ENCODE measurements around the gene PPP1CA.
"Not testable (repeated sequence)": the region's sequence is repeated elsewhere in the genome, so short reads cannot be mapped to it uniquely, and the experiment has no call there.

Gene PPP1CA

DNA sequence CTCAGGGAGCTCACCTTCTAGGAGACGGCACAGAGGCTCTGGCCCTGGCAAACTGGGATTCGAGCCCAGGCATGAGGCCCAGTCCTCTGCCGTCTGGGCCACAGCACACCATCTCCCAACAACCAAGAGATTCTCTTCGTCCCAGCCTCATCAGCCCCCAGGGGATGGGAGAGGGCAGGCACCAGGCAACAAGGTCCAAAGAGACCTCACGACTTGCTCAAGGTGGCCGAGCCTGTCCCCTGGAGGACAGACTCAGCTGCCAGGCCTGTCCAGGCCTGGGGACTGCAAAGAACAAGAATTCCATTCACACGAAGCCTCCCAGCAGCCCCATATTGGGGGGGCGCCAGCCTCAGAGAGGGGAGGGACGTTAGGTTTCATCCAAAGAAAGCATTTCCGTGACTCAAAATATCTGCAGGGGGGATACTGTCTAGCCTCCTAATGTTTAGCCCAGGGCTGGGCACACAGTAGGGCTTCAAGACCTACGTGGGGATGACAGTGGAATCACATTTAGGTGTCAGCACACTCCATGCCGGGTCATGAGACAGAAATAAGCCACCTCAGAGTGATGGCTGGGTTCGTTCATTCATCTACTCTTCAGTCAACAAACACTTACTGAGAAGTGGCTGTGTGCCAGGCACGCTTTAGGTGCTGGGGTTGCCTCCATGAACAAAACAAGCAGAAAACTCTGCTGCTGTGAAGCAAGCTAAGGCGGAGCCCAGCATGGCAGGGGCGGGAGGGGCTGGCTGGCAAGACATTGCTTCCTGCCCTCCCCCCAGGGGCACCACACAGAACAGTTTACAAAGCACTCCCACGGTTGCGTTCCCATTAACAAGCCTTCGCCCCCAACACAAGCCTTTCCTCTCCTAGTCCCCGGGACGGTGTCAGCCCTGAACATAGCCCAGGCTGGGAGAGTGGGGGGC lies 15.0 kb upstream of the PPP1CA start:
- DNase-seq: peak; percentile 7

DNA sequence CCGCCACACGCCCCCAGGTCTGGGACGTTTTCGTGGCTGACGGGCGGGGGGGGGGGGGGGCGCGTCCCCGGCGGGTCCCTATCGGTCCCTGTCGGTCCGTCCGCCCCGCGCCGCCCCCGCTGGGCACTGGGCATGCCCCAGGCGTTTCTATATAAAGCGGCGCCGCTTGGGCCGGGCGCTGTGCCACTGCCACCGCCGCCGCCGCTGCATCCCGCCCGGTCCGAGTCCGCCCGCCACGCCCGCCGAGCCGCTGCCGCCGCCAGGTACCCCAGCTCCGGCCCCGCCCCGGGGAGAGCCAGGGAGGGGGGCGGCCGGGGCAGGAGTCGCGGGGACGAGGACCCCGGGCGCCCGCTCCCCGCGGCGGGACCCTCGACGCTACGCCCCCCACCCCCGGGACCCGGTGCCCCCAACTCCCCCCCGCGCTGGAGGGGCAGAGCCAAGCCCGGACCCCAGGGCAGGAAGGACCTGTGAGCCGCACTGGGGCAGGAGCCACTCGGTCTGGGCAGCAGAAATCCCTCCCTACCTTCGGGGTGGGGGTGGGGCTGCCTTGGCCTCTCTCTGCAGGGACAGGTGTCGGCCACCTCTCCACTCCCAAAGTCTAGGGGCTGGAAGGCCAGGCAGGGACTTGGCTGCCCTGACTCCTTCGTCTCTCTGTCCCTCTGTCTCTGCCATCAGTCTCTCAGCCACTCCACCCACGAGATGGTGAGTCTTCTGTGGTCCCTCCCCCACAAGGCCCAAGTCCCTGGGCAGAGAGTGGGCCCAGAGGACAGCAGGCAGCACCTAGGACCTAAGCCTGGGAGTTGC lies 14.0 kb upstream of the PPP1CA start, which contains the start of gene CARNS1:
Gene CARNS1 (plus strand): TSS at position 178 of the 804 bp plus-strand sequence. CDS start 522 bp downstream, at position 700.
- no peak for DNase-seq

DNA sequence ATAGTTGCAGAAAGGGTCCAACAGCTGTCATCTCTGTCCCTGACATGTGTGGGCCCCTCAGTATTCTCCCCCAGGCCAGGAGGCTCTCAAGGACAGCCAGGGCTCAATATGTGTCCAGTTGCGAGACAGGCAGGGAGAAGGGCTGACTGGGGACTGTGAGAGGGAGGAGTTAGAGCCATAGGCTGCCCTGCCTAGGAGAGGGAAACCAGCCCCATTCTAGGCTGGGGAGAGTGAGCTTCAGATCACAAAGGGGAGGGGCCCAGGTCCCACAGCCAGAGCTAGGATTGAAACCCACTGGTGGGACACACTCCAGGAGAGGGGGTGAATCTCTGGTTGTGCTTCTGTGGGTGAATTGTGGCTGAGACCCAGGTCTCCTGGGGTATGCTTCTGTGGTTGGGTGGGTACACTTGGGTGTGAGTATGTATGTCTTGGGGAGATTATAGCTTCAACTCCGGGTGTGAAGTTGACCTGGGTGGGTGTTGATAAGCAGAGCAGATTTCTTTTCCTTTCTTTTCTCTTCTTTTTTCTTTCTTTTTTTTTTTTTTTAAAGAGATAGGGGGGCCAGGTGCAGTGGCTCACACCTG lies 11.7 kb upstream of the PPP1CA start:
- no peak for DNase-seq

DNA sequence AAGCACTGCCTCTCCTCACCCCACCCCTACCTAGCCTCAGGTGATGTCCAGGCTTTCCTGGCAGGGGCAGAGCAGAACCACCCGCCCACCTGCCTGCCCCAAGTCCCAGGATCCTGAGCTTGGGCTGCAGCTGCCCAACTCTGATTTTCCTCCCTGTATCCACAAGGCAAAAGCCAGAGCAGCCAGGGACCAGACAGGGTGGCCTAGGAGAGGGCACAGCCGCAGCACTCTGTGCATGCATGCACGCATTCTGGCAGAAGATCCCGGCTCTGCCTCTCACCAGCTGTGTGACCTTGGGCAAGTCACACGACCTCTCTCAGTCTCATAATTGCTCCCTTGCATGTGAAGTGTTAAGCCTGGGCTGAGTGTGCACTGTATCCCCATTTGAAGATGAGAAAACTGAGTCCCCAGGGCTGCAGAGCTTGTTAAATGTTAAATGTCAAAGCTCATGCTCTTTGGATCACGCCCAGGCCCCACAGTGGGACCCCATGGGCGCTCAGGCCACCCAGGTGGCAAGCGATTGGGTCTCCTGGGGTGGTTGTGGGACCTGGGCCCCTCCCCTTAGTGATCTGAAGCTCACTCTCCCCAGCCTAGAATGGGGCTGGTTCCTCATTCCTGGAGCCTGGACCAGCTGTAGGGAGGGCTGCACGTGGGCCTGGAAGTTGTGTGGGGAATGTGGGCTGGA lies 11.0 kb upstream of the PPP1CA start:
- DNase-seq: no peak

DNA sequence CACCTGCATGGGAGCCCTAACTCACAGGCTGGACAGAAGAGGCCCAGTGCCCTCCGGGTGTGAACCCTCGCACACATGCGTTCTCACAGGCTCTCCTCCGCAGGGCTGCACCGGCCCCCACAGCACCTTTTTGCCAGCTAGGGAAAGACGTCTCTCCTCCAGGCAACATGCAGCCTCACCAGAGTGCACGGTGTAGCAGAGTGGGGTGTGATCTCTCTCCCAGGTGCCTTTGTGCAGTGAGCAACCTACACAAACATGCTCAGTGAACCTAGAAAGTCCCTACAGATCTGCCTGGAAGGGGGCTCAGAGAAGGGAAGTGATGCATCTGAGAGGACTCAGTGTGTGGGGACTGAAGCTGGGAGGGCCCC lies 10.1 kb upstream of the PPP1CA start:
- DNase-seq: no peak

DNA sequence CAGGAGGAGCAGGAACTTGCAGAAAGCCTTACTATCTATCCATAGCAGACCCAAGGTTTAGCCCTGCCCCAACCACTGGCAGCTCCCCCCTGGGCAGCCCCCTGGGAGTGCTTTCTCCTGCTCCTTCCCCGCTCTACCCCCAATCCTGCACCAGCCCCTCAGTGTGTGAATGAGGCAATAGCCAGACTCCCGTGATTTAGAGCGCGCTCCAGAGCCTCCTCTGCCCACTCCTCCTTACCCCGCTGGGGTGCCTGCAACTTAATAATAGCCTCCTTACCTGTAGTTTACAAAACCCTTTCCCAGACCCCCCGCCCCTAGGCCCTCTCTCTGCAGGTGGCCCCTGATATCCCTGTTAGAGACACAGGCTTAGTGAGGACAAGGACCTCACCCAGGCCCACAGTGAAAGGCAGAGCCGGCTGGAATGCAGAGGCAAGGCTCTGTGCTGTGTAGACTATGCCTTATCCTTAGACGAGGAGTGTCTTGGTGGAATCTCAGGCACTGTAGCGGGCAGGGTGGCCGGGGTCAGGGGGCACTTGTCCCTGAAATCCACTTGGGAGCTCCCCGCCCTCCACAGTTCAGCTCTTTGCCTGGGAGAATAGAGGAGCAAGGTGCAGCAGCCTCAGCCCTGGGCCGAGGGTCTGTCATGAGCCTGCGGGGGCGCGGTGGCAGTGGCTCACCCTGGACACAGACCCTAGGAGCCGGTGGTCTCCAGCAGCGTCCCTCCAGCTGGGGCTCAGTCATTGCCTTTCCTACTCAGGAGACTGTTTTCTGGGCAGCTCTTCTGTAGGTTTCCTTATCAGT lies 9.5 kb upstream of the PPP1CA start:
- no peak for DNase-seq

DNA sequence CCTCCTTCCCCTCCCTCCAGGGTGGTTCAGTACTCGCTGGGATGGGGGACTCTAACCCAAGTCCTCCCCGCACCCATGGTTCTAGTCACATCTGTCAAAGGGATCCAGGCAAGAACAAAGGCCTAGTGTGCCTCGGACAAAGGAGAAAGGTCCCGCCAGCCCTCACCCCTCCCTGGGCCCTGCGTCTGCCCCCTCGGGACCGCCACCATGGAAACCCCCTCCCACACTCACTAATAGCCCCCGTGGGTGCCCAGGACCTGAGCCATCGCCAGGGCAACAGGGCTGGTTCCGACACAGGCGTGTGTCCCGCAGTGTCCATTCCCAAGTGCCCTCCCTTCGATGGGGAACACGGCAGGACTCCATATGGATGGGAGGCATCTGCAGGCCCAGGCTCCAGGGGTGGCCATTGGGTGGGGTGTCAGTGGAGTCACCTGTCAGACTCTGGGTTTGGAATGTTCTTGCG lies 8.7 kb upstream of the PPP1CA start:
- DNase-seq: no peak

DNA sequence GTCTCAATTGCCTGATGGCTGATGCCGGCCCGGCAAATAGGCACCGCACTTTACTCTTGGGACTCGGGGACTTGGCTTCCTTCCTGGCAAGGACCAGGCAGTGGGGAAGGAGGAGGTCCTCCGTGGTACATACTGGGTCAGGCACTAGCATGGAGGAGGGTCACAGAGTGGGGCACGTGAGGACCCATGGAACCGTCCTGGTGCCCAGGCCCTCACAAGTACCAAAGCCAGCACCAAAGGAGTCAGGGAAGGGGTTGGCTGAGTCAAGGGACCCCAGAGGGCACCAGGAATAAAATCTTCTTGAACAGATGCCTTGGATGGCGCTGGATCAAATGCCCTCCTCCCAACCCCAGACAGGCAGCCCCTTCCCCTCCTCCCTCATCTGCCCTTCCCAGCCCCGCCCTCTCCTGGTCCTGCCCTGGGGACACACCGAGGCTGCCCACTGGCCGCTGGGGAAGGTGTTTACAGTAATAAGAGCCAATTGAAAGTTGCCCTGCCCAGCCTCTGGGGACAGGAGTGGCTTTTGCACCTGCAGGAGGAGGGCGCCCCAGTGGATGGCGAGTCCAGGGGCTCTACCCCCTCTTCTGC lies 8.2 kb upstream of the PPP1CA start:
- no peak for DNase-seq

DNA sequence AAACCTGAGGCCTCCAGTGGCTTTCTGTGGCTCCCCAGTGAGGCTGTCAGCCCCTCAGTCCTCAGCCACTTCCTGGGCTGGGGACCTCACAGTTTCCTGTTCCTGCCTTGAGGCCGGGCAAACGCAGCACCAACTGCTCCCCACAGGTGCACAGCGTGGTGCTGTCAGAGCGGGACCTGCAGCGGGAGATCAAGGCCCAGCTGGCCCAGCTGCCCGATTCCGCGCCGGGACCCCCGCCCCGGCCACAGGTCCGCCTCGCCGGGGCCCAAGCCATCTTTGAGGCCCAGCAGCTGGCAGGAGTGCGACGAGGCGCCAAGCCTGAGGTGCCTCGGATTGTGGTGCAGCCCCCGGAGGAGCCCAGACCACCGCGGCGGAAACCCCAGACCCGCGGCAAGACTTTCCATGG lies 7.6 kb upstream of the PPP1CA start:
- DNase-seq: no peak

DNA sequence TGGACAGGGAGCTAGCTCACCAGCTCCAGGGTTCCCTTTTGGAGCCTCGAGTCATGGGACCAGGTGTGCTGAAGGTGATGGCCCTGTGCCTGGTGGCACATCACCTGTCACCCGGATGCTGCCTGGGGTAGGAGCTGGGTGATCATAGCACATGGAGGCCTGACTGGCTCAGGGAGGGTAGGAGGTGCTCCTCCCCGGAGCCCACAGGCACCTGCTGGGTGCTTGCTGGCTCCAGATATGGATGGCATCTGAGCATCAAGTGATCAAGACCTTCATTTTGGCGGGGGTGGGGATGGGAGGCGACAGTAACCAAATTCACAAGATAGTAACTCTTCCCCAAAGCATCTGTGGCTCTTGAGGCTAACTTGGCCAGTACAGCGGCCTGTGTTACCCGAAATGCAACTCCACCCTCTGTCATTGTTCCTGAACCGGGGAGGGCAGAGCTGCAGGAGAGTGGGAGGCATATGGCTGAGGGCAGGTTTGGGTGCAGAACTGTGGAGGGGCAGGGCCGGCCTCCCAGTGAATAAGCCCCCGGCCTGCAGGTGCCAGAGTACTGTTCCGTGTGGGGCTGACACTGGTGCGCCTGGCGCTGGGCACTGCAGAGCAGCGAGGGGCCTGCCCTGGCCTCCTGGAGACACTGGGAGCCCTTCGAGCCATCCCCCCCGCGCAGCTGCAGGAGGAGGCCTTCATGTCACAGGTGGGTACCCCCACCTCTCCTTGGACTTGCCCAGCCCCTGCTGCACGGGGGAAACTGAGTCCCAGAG lies 7.0 kb upstream of the PPP1CA start:
- no peak for DNase-seq

DNA sequence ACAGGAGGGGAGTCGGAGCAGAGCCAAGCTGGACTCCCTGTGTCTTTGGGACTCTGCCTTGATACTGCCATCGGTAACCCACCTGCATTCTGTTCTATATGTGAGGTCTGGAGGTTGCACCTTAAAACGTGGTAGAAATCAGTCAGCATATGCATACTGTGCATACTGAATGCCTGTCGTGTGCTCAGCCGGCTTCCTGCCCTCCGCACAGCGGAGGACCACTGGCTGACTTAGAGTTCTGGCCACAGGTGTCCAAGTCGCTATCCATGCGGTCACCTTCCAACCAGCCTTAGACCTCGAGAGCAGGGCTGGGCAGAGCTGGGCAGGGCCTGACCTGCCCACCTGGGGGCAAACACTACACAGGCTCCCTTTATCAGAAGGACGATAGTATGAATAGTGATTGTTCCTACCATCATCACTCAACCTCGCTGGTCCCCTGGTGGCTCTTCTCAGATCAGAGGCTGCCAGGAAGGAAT lies 6.1 kb upstream of the PPP1CA start:
- DNase-seq: no peak

DNA sequence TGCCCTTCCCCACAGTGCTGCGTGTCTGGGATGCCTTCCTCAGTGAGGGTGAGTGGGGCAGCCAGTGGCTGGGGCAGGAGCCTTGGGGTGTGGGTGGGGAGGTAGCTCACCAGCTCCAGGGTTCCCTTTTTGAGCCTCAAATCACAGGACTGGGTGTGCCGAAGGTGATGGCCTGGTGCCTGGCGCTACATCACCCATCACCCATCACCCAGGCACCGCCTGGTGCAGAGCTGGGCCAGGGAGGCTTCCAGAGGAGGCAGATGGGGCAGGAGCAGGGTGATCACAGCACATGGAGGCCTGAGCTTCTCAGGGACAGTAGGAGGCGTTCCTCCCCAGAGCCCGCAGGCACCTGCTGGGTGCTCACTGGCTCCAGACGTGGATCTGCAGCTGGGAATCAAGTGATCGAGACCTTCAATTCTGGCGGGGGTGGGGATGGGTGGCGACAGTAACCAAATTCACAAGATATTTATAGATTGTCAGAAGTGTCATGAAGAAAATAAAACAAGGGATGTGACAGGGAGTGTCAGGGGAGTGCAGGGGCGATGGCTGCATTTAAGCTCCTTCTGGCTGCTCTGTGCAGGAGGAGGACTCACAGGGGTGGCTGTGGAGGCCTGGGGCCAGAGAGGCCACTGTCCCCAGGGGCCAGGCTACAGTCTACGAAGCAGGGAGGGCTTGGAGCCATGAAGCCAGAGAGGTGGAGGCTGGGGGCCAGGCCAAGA lies 5.5 kb upstream of the PPP1CA start:
- no peak for DNase-seq

DNA sequence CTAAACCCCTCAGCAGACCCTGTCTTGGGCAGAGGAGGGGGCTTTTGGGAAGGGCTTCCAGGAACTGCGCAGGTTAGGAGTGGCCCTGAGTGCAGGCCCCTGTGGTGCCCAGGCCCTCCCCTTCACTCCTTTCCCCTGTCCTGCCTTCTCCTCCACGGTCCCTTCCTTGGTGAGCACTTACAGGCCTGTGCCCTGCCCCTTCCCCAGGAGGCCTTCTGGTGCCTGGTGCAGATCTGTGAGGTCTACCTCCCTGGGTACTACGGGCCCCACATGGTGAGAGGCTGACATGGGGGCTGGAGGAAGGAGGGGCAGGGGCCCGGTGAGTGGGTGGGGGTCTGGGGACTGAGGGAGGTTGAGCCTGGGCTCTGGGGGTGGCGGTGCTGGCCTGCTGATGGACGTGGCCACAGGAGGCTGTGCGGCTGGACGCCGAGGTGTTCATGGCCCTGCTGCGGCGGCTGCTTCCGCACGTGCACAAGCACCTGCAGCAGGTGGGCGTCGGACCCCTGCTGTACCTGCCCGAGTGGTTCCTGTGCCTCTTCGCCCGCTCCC lies 4.8 kb upstream of the PPP1CA start:
- no peak for DNase-seq

DNA sequence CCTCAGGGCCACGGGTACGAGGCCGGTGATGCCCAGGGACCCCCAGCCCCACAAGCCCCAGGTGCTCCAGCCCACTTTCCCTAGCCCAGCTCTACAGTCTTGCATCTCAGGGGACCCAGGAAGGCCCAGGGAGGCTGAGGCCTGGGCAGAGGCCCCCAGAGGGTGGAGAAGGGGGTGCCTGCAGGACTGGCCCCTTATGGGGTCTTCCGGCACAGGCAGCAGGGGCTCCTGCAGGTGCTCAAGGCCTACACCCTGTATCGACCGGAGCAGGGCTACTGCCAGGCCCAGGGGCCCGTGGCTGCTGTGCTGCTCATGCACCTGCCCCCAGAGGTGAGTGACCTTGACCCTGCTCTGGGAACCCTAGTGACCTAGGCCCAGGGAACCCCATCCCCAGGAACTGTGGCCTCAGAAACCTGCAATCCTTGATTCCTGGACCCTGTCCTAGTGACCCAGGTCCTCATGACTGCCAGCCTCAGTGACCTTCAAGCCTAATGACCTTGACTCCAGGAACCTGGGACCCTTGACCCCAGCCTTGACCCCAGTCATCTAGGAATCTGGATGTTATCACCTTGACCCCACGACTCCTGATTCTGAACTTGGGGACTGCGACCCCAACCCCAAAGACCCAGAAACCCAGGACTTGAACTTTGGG lies 4.2 kb upstream of the PPP1CA start:
- DNase-seq: no peak

DNA sequence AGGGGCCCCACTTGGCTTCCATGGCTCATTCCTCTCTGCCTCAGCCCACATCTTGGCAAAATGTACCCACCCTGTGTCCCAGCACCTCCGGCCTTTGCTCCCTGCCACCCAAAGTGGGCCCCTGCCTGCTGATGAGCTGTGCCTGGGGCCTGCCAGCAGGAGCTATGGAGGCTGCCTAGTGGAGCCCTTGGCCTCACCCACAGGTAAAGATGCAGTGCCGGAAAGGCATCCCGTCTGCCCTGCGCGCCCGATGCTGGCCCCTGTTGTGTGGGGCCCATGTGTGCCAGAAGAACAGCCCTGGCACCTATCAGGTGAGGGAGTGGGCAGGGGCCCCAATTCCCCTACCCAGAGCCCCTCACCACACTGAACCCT lies 3.5 kb upstream of the PPP1CA start:
- DNase-seq: no peak

DNA sequence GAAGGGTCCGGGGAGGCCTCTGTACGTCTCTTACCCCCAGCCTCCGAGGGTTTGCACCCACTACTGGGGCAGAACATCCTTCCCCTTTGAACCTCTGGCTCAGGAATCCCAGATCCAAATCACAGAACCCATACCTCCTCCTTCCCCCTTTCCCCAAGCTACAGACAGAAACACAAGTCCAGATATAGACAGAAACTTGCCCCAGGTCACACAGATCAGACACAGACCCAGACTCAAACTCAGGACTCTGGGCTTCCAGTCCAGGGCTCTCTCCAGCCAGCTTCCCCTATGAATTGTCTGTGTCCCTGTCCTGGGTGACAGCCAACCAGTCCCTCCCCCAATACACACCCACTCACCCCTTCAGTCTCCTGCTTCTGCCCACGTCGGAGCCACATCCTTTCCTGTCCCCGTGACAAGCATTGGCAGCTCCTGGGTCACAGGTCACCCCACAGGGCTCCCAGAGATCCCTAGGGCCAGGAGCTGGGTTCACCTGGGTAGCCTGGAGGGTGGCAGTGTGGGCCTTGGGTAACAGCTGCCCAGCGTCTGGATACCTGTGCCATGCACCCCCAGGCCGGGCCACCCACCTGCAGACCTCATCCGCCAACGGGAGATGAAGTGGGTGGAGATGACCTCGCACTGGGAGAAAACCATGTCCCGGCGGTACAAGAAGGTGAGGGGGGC lies 3.0 kb upstream of the PPP1CA start:
- no peak for DNase-seq

DNA sequence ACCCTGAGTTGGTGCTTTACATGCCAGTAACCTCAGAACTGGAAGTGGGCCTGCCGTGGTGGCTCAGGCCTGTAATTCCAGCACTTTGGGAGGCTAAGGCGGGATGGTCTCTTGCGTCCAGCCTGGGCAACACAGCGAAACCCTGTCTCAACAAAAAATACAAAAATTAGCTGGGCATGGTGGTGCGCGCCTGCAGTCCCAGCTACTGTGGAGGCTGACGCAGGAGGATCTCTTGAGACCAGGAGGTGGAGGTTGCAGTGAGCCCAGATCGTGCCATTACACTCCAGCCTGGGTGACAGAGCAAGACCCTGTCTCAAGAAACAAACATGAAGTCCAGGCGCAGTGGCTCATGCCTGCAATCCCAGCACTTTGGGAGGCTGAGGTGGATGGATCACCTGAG lies 1.4 kb upstream of the PPP1CA start:
- DNase-seq: not testable (repeated sequence)

DNA sequence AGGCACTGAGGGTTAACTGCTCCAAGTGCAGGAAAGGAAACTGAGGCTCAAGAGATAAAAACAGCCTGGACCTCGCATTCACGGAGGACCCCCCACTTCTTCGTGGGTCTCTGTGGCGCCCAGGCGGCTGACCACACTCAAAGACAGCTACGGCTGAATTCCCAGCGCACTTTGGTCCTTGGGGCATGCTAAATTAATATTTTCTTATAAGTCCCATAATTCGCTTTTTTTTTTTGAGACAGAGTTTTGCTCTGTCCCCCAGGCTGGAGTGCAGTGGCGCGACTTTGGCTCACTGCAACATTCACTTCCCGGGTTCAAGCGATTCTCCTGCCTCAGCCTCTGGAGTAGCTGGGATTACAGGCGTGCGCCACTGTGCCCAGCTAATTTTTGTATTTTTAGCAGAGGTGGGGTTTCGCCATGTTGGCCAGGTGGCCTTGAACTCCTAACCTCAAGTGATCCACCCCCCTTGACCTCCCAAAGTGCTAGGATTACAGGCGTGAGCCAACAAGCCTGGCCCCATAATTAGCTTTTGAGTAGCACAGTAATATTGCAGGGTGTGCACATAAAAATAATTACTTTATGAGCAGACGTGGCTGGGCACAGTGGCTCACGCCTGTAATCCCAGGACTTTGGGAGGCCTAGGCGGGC lies 658 bp upstream of the PPP1CA start:
- not testable (repeated sequence) for DNase-seq
